GM10248 (cell line): ENCODE data around the gene EMCN.

Experiments used
- CTCF ChIA-PET: fragments of 300-600 bp; sonication (Branson Sonifier 250); formaldehyde crosslinking; extraction: SDS; loops from one replicate; lab custom pipeline; 2021; ENCODE audit warnings: antibody characterized with exemption; lab: Yijun Ruan, JAX
- POLR2A ChIA-PET: fragments of 350-650 bp; sonication (Branson Sonifier 250); formaldehyde crosslinking; extraction: SDS; loops from one replicate; lab custom pipeline; 2020; ENCODE audit warnings: antibody characterized with exemption; lab: Yijun Ruan, JAX
- DNase-seq: peaks from one replicate; pipeline ENCODE4 v3.0.0; 2012; ENCODE audit errors: extremely low spot score
- TF ChIP-seq, protein P1 (sequence below): IDR thresholded peaks from 2 replicates; pipeline ENCODE4 v1.5.1; 2012; ENCODE audit warnings: mild to moderate bottlenecking, low read depth; ENCODE audit errors: extremely low read depth, missing control alignments, control extremely low read depth

EMCN gene

DNA sequence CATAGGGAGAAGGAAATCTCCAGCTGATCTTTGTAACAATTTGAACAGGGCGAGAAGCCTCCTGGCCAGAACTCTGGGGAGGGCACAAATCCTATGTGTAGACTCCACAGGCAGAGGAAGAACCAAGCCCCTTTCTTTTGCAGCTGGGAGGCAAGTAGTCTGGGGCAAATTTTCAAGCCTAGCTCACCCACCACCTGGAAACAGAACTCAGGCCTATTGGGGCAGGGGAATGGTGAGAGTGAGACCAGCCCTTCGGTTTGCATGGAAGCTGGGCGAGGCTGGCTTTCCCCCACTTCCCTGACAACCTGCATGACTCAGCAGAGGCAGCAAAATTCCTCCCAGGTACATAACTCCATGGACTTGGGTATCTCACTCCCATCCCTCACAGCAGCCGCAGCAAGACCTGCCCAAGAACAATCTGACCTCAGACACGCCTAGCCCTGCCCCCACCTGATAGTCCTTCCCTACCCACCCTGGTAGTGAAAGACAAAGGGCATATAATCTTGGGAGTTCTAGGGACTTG is 138.2 kb downstream of the EMCN start:
- ChIA-PET CTCF (interaction anchor here (1.6 to 2.3 kb wide), 2 partner anchors 17 to 24 kb away, joined by 5 to 6 read pairs; no protein-coding TSS in a partner anchor), POLR2A (no interaction called here)
- DNase-seq = no peak
- TF ChIP-seq, protein P1, sequence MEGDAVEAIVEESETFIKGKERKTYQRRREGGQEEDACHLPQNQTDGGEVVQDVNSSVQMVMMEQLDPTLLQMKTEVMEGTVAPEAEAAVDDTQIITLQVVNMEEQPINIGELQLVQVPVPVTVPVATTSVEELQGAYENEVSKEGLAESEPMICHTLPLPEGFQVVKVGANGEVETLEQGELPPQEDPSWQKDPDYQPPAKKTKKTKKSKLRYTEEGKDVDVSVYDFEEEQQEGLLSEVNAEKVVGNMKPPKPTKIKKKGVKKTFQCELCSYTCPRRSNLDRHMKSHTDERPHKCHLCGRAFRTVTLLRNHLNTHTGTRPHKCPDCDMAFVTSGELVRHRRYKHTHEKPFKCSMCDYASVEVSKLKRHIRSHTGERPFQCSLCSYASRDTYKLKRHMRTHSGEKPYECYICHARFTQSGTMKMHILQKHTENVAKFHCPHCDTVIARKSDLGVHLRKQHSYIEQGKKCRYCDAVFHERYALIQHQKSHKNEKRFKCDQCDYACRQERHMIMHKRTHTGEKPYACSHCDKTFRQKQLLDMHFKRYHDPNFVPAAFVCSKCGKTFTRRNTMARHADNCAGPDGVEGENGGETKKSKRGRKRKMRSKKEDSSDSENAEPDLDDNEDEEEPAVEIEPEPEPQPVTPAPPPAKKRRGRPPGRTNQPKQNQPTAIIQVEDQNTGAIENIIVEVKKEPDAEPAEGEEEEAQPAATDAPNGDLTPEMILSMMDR = no peak

DNA sequence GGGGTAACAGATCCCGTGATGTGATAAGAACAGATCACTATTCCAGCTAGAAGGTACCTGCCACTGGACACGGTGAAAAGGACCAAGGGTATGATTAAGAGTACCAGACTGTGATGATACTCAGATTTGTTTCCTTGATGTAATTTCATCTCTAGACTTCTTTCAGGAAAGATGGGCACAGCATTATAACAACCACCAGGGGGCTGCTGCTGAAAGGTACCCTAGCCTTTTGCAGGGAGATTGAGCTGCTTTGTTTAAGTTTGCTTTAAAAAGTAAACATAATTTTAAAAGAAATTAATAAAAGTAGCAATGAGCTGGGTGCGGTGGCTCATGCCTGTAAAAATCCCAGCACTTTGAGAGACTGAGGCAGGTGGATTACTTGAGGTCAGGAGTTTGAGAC is 145.4 kb downstream of the EMCN start:
- DNase-seq = no peak
- CTCF ChIA-PET = interaction anchor here (0.9 to 2.8 kb wide), 4 partner anchors 9 to 274 kb away, joined by 3 to 11 read pairs (median 4); no protein-coding TSS in a partner anchor
- TF ChIP-seq, protein P1 = no peak
- POLR2A ChIA-PET = no interaction called here

DNA sequence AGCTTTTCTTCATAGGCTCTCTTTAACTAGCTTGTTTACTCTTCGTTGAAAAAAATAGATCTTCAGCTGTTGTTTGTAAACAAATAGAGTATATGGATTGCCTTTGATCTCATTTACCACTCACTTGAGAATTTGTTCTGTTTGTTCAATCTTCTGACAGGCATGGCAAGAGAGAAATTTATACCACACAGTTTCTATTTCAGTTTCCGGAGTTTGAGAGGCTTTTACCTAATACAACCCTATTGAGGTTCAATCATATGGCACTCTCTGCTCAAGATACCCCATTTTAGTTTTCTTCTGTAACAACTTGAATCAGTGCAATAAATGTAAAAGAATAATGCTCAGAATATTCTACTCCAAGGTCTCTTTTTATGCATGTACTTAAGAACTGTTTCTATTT is 148.0 kb downstream of the EMCN start:
- CTCF ChIA-PET = no interaction called here

DNA sequence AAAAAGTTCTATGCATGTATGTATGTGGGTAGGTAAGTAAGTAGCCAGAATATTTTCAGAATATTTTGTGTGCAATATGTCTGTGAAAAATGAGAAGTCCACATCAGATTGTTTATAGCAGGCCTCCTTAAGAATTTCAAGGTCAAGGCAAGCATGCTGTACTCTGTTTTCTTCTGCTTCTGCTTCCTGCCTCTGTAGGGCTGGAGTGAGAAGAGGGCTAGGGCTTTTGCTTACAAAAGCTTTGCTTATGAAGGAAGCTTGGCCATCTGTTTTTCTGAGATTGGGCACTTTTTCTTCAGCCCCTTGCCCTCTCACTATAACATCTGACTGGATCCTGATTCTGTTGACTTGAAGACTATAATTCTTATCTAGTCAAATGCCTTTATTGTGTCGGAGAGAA is 150.4 kb downstream of the EMCN start:
- POLR2A ChIA-PET = no interaction called here

More for the DNA sequence above, 148.0 kb downstream of the EMCN start:
- TF ChIP-seq, protein P1 = no peak
- POLR2A ChIA-PET = no interaction called here
- no peak for DNase-seq

DNA sequence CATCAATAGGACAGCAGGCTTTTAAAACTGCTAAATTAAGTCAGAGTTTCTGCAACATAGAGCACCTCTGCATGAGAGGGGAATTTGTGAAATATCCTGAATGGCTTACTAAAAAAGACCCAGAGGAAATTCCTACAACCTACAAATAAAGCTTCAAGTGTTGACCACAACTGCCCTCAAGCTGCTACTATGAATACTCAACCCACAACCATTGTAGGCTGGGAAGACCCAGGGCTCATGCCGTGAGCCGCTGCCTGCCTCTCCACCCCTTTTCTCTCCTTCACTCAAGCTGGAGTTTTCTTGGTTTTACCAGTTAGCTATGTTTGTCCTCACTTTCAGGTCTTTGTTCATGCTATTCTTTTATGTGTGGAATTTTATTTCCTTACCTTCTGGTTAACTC is 151.6 kb downstream of the EMCN start:
- no peak for DNase-seq
- TF ChIP-seq, protein P1 = no peak
- CTCF ChIA-PET = interaction anchor here (1.8 kb wide), 1 partner anchor 10 kb away, joined by 4 read pairs; no protein-coding TSS in a partner anchor
- POLR2A ChIA-PET = no interaction called here

More for the DNA sequence above, 150.4 kb downstream of the EMCN start:
- CTCF ChIA-PET = no interaction called here
- no peak for DNase-seq
- TF ChIP-seq, protein P1 = no peak

DNA sequence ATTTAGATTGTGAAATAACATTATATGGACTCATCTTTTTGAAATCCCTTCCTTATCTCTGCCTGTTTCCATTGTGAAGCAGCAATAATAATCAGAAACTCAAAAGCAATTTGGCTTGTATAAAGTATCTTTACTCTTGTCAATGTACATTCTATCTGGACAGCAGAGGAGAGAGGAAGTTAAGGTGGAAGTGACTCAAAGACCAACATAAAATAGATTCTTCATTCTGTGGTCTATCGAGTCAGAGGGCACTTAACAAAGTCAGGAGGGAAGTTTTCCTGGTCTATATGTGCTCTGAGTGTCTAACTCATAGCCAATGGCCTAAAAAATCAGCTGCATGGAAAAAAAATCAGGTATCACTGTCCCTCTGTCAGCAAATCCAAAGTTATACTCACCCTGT is 155.5 kb downstream of the EMCN start:
- ChIA-PET POLR2A (no interaction called here), CTCF (interaction anchor here (0.8 to 1.6 kb wide), 5 partner anchors 9 to 47 kb away, joined by 3 to 11 read pairs (median 4); no protein-coding TSS in a partner anchor)

More for the DNA sequence above, 155.5 kb downstream of the EMCN start:
- TF ChIP-seq, protein P1 = no peak
- no peak for DNase-seq
